ENCODE data around the gene CRYGN.

DNA sequence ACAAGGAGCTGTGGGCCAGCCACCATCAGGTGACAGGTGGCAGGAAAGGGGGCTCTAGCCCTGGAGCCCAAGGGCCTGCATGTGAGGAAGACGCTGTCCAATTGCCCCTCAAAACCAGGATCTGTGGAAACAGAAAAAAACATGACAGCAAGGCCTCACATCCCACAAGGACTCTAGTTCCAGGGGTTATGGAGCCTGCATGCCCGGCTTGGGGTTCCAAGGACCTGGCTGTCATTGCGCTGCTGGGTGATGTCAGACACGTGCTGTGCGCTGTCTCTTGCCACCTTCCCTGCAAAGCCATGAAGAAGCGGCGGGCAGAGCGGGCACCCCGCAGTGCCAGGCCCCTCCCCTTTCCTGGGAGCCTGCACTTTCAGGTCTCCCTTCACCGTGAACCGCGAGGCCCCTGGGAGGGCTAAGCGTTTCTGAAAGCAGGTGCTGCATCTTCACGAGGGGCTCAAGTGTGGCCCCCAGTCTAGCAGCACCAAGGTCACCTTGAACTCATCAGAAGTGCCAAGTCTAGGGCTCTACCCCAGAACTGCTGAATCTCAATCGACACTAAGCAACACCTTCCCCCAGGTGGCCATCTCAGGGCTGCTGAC, 15.1 kb upstream of the CRYGN start:
- TF ChIP-seq, protein P1, sequence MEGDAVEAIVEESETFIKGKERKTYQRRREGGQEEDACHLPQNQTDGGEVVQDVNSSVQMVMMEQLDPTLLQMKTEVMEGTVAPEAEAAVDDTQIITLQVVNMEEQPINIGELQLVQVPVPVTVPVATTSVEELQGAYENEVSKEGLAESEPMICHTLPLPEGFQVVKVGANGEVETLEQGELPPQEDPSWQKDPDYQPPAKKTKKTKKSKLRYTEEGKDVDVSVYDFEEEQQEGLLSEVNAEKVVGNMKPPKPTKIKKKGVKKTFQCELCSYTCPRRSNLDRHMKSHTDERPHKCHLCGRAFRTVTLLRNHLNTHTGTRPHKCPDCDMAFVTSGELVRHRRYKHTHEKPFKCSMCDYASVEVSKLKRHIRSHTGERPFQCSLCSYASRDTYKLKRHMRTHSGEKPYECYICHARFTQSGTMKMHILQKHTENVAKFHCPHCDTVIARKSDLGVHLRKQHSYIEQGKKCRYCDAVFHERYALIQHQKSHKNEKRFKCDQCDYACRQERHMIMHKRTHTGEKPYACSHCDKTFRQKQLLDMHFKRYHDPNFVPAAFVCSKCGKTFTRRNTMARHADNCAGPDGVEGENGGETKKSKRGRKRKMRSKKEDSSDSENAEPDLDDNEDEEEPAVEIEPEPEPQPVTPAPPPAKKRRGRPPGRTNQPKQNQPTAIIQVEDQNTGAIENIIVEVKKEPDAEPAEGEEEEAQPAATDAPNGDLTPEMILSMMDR (IDR thresholded peaks at IDR 0.05): no peak
- no peak for TF ChIP-seq POLR2A (IDR thresholded peaks at IDR 0.05)
